Urinary bladder (tissue), 4 donors: Measurements from ENCODE around the gene MACF1. TPM values are rescaled to one million over a fixed set of nuclear protein-coding genes. Genes with fewer than 3 reads are reported as not detected.
"Not testable (repeated sequence)": the region's sequence is repeated elsewhere in the genome, so short reads cannot be mapped to it uniquely, and the experiment has no call there.

Experiments used
- DNase-seq: peaks from one replicate; pipeline ENCODE4 v3.0.0-alpha.2; 2015; ENCODE audit errors: extremely low spot score
- H3K27ac ChIP-seq: one replicate; pipeline ENCODE4 v1.5.1; 2013; ENCODE audit warnings: low read depth, mild to moderate bottlenecking, moderate library complexity
- H3K36me3 ChIP-seq: one replicate; pipeline ENCODE4 v1.6.1; 2013; ENCODE audit warnings: mild to moderate bottlenecking, moderate library complexity; ENCODE audit not compliant: insufficient read depth
- H3K4me1 ChIP-seq: one replicate; pipeline ENCODE4 v1.6.1; 2013; ENCODE audit warnings: mild to moderate bottlenecking, moderate library complexity; ENCODE audit not compliant: insufficient read depth
- H3K4me3 ChIP-seq: one replicate; pipeline ENCODE4 v1.5.1; 2013; ENCODE audit warnings: low read depth, low read length
- WGBS: extraction: QIAGEN DNeasy Blood & Tissue Kit; methylation state at CpG from one replicate; pipeline ENCODE4 v1.1.7; 2013; 5-methylcytosine and 5-hydroxymethylcytosine counted together
- polyA plus RNA-seq: library from polyadenylated mRNA; stranded (reverse); fragments of 200-250 nt; gene quantifications from one replicate; pipeline ENCODE4 v1.2.3, GENCODE V29; 2013
- total RNA-seq: library from RNA; depleted of rRNA; stranded (reverse); fragments of >200 nt; gene quantifications from one replicate; pipeline ENCODE4 v1.2.3, GENCODE V29; 2014
- donor health status: healthy with polysubstance abuse.
- donor health status: healthy.

Gene MACF1
- total and polyA plus RNA-seq, 2 donors, result 93.0 to 476 TPM

DNA sequence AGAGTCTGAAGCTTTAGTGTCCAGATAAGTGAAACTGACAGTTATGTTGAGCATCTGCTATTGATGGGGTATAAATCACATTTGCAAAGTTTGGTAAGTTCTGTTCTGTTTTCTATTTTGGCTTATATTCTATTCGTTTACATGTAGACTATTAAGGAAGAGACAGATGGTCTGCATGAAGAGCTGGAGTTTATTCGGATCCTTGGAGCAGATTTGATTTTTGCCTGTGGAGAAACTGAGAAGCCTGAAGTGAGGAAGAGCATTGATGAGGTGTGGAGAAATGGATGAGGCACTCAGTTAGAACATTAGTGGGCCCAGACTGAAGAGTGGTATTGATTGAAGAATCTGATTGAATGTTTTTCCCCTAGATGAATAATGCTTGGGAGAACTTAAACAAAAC, 236.4 kb downstream of the MACF1 start:
- DNase-seq, result no peak
- H3K27ac ChIP-seq, result no peak overlapping the region
- H3K36me3 ChIP-seq, result peaks cover 7% of the 10 kb centered on the region
- no peaks in the 10 kb centered on the region for H3K4me1 ChIP-seq
- WGBS, result 55% methylated on average over 2 of the region's 2 CpGs
- H3K4me3 ChIP-seq, result no peak overlapping the region

DNA sequence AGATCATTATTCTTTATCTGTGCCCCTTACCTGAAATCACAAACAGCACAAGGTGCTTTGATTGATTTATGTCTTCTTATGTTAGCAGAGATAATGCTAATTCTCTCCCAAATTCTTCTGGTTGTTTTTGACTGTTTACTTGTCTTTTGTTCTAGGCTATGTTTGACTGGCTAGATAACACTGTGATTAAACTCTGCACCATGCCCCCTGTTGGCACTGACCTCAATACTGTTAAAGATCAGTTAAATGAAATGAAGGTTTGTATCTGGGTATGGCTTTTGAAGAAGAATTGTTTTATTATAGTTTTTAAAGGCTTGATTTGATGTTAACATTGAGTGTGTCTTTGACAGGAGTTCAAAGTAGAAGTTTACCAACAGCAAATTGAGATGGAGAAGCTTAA, 237.3 kb downstream of the MACF1 start:
- no peak for DNase-seq
- no peak overlapping the region for H3K27ac ChIP-seq
- no peak overlapping the region for H3K4me3 ChIP-seq
- H3K36me3 ChIP-seq, result peaks cover 7% of the 10 kb centered on the region
- no peaks in the 10 kb centered on the region for H3K4me1 ChIP-seq

DNA sequence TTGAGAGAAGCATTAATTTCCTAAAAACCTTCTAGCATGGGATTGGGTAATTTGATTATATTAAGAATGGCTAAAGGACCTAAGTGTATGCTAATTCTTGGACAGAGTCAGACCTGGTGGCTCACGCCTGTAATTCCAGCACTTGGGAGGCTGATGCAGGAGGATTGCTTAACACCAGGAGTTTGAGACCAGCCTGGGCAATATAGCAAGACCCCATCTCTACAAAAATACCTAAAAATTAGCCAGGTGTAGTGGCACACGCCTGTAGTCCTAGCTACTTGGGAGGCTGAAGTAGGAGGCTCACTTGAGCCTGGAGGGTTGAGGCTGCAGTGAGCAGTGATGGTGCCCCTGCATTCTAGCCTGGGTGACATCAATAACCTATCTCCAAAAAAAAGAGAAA, 241.1 kb downstream of the MACF1 start:
- Histone ChIP-seq H3K4me1 (no peaks in the 10 kb centered on the region), H3K36me3 (peaks cover 16% of the 10 kb centered on the region), H3K4me3 (no peak overlapping the region), H3K27ac (no peak overlapping the region)
- 94% methylated on average over 2 of the region's 2 CpGs for WGBS
- DNase-seq, result no peak

DNA sequence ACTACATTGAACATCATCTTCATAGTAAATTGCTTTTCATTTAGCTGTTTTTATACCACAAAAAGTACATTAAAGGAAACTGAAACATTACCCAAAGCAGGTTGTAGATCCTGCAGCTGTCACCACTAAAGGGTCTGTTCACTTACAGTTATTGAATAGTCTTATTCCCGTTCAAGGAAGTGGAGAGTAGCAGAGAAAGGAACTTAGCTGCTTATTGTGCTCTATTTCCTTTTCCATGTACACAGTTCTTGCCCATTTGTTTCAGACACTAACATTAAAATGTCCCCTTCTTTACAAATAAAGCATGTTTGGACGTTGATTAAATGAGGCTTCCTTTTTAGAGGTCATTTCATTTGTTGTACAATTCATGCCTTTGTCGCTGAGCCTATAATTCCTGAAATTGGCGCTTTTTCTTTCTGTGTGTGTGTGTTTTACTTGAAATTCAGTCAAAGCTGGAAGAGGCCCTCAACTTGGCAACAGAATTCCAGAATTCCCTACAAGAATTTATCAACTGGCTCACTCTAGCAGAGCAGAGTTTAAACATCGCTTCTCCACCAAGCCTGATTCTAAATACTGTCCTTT, 242.6 kb downstream of the MACF1 start:
- Histone ChIP-seq H3K27ac (no peak overlapping the region), H3K4me3 (no peak overlapping the region), H3K4me1 (no peaks in the 10 kb centered on the region), H3K36me3 (peaks cover 16% of the 10 kb centered on the region)
- 80% methylated on average over 5 of the region's 5 CpGs for WGBS
- DNase-seq, result no peak

DNA sequence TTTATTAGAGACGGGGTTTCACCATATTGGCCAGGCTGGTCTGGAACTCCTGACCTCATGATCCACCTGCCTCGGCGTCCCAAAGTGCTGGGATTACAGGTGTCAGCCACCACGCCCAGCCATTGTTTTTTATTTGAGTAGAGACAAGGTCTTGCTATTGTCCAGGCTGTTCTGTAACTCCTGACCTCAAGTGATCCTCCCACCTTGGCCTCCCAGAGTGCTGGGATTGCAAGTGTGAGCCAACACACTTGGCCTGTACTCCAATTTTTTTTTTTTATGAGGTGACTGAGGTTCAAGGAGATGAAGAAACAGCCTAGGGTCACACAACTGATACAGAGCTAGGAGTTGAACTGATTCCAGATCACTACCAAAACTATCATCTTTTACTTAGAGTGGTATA, 245.5 kb downstream of the MACF1 start:
- not testable (repeated sequence) for H3K27ac ChIP-seq, H3K4me3 ChIP-seq, DNase-seq, H3K4me1 ChIP-seq
- H3K36me3 ChIP-seq, result peaks cover 19% of the 10 kb centered on the region
- WGBS, result 94% methylated on average over 4 of the region's 4 CpGs

DNA sequence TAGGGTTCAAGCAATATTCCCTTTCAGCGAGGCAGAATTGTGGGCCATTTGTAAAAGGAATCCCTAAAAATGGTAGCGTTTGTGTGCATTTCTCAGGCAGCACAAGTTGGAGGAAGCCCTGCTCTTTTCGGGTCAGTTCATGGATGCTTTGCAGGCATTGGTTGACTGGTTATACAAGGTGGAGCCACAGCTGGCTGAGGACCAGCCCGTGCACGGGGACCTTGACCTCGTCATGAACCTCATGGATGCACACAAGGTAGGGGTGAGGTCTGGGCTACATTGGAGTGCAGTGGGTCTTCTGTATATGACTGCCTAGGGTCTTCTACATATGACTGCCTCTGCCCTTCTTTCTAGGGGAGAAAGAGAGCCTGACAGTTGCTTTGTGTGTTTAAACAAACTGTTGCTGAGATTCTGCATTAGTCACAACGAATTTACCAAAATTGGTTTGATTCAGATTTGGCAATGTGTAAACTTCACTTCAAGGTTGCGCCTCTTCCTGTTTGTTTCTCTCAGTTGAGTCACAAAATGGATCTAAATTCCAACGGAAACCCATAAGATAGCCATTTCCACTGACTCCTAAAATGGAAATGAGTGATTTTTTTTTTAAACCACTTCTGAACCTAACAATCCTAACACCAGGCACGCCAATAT, 246.6 kb downstream of the MACF1 start:
- Histone ChIP-seq H3K27ac (peak overlapping the region; percentile 39), H3K36me3 (peaks cover 15% of the 10 kb centered on the region), H3K4me1 (no peaks in the 10 kb centered on the region), H3K4me3 (no peak overlapping the region)
- WGBS, result 71% methylated on average over 10 of the region's 10 CpGs
- no peak for DNase-seq

DNA sequence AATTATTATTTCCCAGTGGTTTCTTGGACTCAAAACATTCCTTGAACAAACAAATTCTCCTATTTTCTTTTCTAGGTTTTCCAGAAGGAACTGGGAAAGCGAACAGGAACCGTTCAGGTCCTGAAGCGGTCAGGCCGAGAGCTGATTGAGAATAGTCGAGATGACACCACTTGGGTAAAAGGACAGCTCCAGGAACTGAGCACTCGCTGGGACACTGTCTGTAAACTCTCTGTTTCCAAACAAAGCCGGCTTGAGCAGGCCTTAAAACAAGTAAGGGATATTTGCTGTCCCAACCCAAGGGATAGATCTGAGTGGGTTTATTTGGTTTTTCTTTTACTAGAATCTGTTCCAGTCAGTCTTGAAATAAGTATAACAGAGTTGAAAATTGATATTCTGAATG, 247.6 kb downstream of the MACF1 start:
- H3K4me1 ChIP-seq, result no peaks in the 10 kb centered on the region
- H3K36me3 ChIP-seq, result peaks cover 14% of the 10 kb centered on the region
- H3K27ac ChIP-seq, result no peak overlapping the region
- no peak for DNase-seq
- 86% methylated on average over 7 of the region's 7 CpGs for WGBS
- no peak overlapping the region for H3K4me3 ChIP-seq

DNA sequence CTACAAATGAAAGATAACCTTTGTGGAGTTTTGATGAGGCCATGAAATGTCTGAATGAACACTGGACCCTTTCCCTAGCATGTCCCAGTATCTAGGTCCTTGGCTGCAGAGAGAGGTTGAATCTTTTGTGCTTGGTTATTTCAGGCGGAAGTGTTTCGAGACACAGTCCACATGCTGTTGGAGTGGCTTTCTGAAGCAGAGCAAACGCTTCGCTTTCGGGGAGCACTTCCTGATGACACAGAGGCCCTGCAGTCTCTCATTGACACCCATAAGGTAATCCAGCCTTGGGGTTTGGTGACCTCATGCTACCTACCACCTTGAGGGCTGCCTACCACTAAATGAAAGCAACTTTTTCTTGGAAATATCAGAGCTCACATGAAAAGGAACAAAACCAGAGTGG, 248.0 kb downstream of the MACF1 start:
- Histone ChIP-seq H3K4me1 (no peaks in the 10 kb centered on the region), H3K36me3 (peaks cover 11% of the 10 kb centered on the region), H3K27ac (no peak overlapping the region), H3K4me3 (no peak overlapping the region)
- DNase-seq, result no peak
- 80% methylated on average over 5 of the region's 5 CpGs for WGBS

DNA sequence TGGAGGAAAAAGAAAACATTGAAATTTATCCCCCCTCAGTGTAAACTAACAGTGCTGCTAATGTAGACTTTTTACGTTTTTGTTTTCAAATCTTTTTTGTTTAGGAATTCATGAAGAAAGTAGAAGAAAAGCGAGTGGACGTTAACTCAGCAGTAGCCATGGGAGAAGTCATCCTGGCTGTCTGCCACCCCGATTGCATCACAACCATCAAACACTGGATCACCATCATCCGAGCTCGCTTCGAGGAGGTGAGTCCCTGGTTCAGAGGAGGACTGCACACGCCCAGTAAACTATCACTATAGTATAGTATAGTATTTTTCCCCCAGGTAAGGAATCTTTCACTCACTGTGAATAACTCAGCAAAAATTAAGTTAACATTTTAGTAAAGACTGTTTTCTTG, 249.1 kb downstream of the MACF1 start:
- DNase-seq, result no peak
- Histone ChIP-seq H3K36me3 (peaks cover 6% of the 10 kb centered on the region), H3K27ac (no peak overlapping the region), H3K4me1 (no peaks in the 10 kb centered on the region), H3K4me3 (no peak overlapping the region)
- 69% methylated on average over 8 of the region's 8 CpGs for WGBS

DNA sequence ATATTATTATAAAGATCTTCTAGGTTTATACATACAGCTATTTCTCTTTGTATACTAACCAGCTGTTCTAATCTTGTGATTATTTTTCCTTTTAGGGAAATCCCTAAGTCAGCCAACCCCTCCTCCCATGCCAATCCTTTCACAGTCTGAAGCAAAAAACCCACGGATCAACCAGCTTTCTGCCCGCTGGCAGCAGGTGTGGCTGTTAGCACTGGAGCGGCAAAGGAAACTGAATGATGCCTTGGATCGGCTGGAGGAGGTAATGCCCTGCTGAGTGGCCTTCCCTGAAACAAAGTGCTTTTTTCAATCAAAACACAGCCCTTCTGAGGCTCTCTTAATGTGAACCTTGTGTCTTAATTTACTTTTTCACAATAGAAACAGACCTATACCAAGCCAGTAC, 254.5 kb downstream of the MACF1 start:
- WGBS, result 82% methylated on average over 4 of the region's 4 CpGs
- DNase-seq, result no peak
- Histone ChIP-seq H3K27ac (no peak overlapping the region), H3K4me1 (no peaks in the 10 kb centered on the region), H3K4me3 (no peak overlapping the region), H3K36me3 (peaks cover 14% of the 10 kb centered on the region)

DNA sequence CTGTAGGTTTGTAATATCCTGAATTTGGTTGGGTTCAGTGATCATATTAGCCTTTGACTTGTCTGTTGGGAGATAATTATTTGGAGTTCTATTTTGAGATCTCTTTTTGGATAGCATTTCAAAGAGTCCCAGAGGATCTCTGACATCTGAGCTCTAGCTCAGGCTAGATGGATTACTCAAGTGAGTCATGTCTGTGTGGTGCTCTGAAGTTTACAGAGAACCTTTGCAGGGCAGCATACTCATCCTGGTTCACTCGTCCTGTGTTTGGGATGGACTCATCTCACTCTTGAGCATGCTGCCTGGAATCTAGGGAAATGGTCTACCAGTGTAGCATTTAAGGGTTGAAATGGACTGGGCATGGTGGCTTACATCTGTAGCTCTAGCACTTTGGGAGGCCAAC, 257.6 kb downstream of the MACF1 start:
- Histone ChIP-seq H3K36me3 (peaks cover 11% of the 10 kb centered on the region), H3K27ac (no peak overlapping the region), H3K4me3 (no peak overlapping the region), H3K4me1 (no peaks in the 10 kb centered on the region)
- WGBS, result 75% methylated on average over 1 of the region's 1 CpG
- no peak for DNase-seq

DNA sequence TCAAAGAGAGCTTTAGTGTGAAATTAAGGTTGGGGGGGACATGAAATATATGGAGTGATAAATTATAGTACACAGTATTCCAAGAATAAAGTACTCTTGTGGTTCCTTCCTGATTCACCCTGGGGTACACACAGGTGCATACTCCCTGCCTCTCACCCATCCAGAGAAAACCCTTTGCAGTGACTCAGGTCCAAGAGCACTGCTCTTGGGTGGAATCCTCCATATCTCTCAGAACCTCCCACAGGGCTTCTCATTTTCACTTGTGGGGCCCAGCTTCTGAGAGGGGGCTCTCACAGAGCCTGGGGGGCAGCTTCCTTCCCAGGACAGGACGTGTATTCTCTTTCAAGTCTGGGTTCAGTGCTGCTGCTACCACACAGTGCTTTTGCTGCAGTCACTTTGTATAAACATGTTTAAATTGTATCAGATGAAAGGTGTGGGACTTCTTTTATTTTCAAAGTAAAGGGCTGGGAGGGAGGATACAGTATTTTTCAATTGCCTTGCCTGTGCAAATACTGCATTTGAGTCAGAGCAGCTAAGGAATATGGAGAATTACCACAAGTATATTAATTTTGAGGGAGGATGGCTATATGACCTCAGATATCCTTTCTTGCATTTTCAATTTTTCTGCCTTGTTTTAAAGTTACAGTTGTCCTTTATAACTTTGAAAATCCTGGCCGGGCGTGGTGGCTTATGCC, 262.1 kb downstream of the MACF1 start:
- H3K4me3 ChIP-seq, result no peak overlapping the region
- no peak for DNase-seq
- 81% methylated on average over 3 of the region's 3 CpGs for WGBS
- peaks cover 8% of the 10 kb centered on the region for H3K36me3 ChIP-seq
- H3K27ac ChIP-seq, result no peak overlapping the region
- no peaks in the 10 kb centered on the region for H3K4me1 ChIP-seq

DNA sequence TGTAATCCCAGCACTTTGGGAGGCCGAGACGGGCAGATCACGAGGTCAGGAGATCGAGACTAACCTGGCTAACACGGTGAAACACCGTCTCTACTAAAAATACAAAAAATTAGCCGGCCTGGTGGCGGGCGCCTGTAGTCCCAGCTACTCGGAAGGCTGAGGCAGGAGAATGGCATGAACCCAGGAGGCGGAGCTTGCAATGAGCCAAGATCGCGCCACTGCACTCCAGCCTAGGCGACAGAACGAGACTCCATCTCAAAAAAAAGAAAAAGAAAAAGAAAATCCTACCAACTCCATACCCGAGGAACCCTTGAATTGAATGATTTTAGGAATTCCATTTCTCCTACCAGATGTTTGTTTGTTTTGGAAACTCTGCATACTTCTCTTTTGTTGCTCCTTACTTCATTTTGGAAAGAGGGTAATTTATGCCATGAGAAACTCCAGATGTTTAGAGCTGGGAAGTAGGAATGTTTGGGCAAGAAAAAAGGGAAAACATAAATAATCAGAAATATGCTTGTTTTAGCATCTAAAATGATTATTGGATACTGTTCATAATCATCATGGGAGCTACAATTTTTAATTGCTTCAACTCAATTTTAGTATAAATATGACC, 262.7 kb downstream of the MACF1 start:
- H3K4me3 ChIP-seq, H3K4me1 ChIP-seq, DNase-seq, H3K27ac ChIP-seq, H3K36me3 ChIP-seq: not testable (repeated sequence)
- WGBS, result 68% methylated on average over 16 of the region's 16 CpGs

DNA sequence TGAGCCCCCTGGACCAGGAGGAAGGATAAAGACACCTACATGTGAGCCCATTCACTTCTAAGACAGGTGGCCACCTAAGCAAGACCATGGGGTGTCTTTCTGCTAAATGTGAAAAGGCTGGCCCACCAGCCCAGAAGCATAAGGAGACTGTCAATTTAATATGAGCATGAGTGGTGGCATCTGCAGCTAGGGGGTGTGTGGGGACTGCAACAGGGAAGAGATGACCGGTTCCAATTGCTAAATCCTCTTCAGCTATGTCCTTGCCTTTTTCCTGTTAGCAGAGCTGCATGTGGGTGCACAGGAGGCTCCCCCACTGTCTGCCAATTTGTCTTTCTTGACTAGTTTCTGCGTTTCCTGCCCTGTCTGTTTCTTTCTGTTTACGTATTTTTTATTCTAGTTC, 264.7 kb downstream of the MACF1 start:
- H3K27ac ChIP-seq, result no peak overlapping the region
- H3K36me3 ChIP-seq, result peaks cover 4% of the 10 kb centered on the region
- H3K4me3 ChIP-seq, result no peak overlapping the region
- no peaks in the 10 kb centered on the region for H3K4me1 ChIP-seq
- no peak for DNase-seq
- 77% methylated on average over 3 of the region's 3 CpGs for WGBS
